OCI-LY7 (cell line): ENCODE data around the gene OR2V1. TPM values are rescaled to one million over a fixed set of nuclear protein-coding genes. Genes with fewer than 3 reads are reported as not detected.

Source experiments
- BruUV-seq: library from RNA; stranded (reverse); fragments of 400-500 nt; replicated peaks from 2 replicates; lab custom pipeline; 2021; lab: Mats Ljungman, UMichigan
- CTCF ChIA-PET: fragments of 300-600 bp; sonication (Branson Sonifier 250); formaldehyde crosslinking; loops from one replicate; lab custom pipeline; 2022; ENCODE audit warnings: antibody characterized with exemption; ENCODE audit not compliant: unreplicated experiment; lab: Charles Lee
- POLR2A ChIA-PET: fragments of 300-600 bp; sonication (Branson Sonifier 250); formaldehyde crosslinking; loops from one replicate; lab custom pipeline; 2022; ENCODE audit warnings: antibody characterized with exemption; lab: Charles Lee
- DNase-seq: peaks from one replicate; pipeline ENCODE4 v3.0.0-alpha.2; 2015; ENCODE audit warnings: low spot score
- H2AFZ ChIP-seq: fragments of 200-600 bp; sonication (generic), shearing (Covaris generic); 2 replicates; pipeline ENCODE4 v1.6.1; 2014; ENCODE audit warnings: mild to moderate bottlenecking, antibody characterized with exemption, low read length, moderate library complexity
- H3K27ac ChIP-seq: fragments of 200-600 bp; sonication (generic); 2 replicates; pipeline ENCODE4 v1.5.1; 2014; ENCODE audit warnings: mixed run types, low read depth, mild to moderate bottlenecking, moderate library complexity, low read length, inconsistent platforms; ENCODE audit not compliant: poor library complexity, severe bottlenecking
- H3K36me3 ChIP-seq: fragments of 200-600 bp; sonication (generic); 2 replicates; pipeline ENCODE4 v1.6.1; 2014; ENCODE audit warnings: mild to moderate bottlenecking, antibody characterized with exemption, low read length, moderate library complexity, mixed read lengths; ENCODE audit not compliant: insufficient read depth
- H3K4me1 ChIP-seq: fragments of 200-600 bp; sonication (generic); 2 replicates; pipeline ENCODE4 v1.5.1; 2014; ENCODE audit warnings: mild to moderate bottlenecking, low read length; ENCODE audit not compliant: insufficient read depth, poor library complexity, severe bottlenecking
- H3K4me2 ChIP-seq: fragments of 200-600 bp; sonication (generic); 2 replicates; pipeline ENCODE4 v1.6.1; 2014; ENCODE audit warnings: mild to moderate bottlenecking, low read length
- H3K4me3 ChIP-seq: fragments of 200-600 bp; sonication (generic); 2 replicates; pipeline ENCODE4 v1.5.1; 2014; ENCODE audit warnings: mild to moderate bottlenecking, low read depth, low read length; ENCODE audit not compliant: poor library complexity, severe bottlenecking
- H3K79me2 ChIP-seq: fragments of 200-600 bp; sonication (generic); 2 replicates; pipeline ENCODE4 v1.6.1; 2016; ENCODE audit warnings: low read depth, mild to moderate bottlenecking, low read length, moderate library complexity, mixed read lengths; ENCODE audit not compliant: insufficient read depth
- H3K9me2 ChIP-seq: fragments of 200-600 bp; sonication (generic); 2 replicates; pipeline ENCODE4 v1.6.1; 2016; ENCODE audit warnings: mild to moderate bottlenecking, low read length, mixed read lengths; ENCODE audit not compliant: insufficient read depth
- H3K9me3 ChIP-seq: fragments of 200-600 bp; sonication (generic); 2 replicates; pipeline ENCODE4 v1.6.1; 2014; ENCODE audit warnings: mild to moderate bottlenecking, mixed run types, low read length, mixed read lengths
- H4K20me1 ChIP-seq: fragments of 200-600 bp; sonication (generic); 2 replicates; pipeline ENCODE4 v1.6.1; 2014; ENCODE audit warnings: mild to moderate bottlenecking, antibody characterized with exemption, low read length, moderate library complexity, mixed read lengths; ENCODE audit not compliant: insufficient read depth
- EZH2phosphoT487 ChIP-seq: fragments of 200-600 bp; sonication (generic); IDR thresholded peaks from 2 replicates; pipeline ENCODE4 v1.6.1; 2018; ENCODE audit warnings: low read depth, borderline replicate concordance, mild to moderate bottlenecking, mixed run types, antibody characterized with exemption, low read length, moderate library complexity, mixed read lengths
- intact Hi-C: fragments of 100-400 bp; cut with micrococcal nuclease; formaldehyde crosslinking; loops from one replicate; pipeline ENCODE4 v1.10.0; 2022; ENCODE audit not compliant: unreplicated experiment
- total RNA-seq, 2 experiments: library from RNA; depleted of rRNA in 1 of 2; stranded (reverse); fragments of >200 nt in 1 of 2; shearing (Covaris generic) in 1 of 2; gene quantifications; 2 replicates each; pipeline ENCODE4 v1.2.3, GENCODE V29; 2014 to 2022
- TF ChIP-seq, protein P1 (sequence below): fragments of 200-600 bp; sonication (generic); conservative IDR thresholded peaks from 2 replicates; pipeline ENCODE4 v1.5.1; 2014; ENCODE audit warnings: mild to moderate bottlenecking, antibody characterized with exemption, low read length, moderate library complexity, mixed read lengths

Gene OR2V1
- total RNA-seq, 2 experiments from 2014 or later, result not detected

DNA sequence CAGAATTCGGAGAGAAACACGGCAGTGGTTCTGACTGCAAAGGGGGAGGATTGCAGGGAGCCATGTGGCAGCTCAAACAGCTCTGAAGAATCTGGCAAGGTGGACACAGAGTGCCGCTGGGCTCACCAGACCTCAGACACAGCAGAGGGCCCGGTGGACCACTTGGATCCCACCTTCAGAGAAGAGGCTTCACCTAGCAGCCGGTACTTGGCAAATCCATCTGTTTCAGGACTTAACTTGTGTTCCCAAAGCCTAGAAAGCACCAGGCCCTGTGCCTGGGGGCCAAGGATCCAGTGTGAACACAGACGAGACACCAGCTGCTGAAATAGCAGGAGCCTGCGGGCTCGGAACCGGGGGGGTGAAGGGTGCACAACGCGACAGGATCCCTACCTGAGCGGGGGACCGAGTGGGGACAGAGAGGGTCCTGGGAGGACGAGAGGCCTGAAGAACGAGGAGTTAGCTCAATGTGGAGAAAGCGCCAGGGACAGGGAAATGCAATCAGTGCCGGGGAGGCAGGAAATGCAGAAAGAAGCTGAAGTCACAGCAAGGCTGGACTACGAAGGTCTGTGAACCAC, 46.3 kb downstream of the OR2V1 start:
- intact Hi-C loops, result no loop called here
- TF ChIP-seq, protein P1, sequence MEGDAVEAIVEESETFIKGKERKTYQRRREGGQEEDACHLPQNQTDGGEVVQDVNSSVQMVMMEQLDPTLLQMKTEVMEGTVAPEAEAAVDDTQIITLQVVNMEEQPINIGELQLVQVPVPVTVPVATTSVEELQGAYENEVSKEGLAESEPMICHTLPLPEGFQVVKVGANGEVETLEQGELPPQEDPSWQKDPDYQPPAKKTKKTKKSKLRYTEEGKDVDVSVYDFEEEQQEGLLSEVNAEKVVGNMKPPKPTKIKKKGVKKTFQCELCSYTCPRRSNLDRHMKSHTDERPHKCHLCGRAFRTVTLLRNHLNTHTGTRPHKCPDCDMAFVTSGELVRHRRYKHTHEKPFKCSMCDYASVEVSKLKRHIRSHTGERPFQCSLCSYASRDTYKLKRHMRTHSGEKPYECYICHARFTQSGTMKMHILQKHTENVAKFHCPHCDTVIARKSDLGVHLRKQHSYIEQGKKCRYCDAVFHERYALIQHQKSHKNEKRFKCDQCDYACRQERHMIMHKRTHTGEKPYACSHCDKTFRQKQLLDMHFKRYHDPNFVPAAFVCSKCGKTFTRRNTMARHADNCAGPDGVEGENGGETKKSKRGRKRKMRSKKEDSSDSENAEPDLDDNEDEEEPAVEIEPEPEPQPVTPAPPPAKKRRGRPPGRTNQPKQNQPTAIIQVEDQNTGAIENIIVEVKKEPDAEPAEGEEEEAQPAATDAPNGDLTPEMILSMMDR, result no peak
- TF ChIP-seq EZH2phosphoT487, result no peak
- Histone ChIP-seq H3K4me3 (no peak overlapping the region), H3K4me2 (no peak overlapping the region), H2AFZ (no peak overlapping the region), H3K9me3 (0 out of 2 replicates have a peak, but pooled peaks cover 5% of the 10 kb centered on the region), H3K79me2 (no peaks in the 10 kb centered on the region), H3K36me3 (no peaks in the 10 kb centered on the region), H3K4me1 (no peaks in the 10 kb centered on the region), H4K20me1 (no peaks in the 10 kb centered on the region), H3K27ac (no peak overlapping the region), H3K9me2 (no peaks in the 10 kb centered on the region)
- POLR2A ChIA-PET, result no interaction called here
- no TSS peak for BruUV-seq
- CTCF ChIA-PET, result no interaction called here
- DNase-seq, result no peak

DNA sequence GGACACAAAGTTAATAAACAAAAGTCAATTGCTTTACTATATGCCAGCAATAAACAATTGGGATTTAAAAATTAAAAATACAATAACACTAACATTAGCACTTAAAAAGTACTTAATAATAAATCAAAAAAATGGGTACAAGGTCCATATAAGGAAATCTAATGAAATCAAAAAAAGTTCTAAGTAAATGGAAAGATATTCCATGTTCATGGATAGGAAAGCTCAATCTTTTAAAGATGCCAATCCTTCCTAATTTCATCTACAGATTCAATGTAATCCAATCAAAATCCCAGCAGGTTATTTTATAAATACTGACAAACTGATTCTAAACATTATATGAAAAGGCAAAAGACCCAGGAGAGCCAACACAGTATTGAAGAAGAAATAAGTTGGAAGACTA, 49.0 kb downstream of the OR2V1 start:
- TF ChIP-seq EZH2phosphoT487, result no peak
- TF ChIP-seq, protein P1, result no peak
- no peaks in the 10 kb centered on the region for H3K9me2 ChIP-seq
- CTCF ChIA-PET, result no interaction called here
- intact Hi-C loops, result no loop called here
- H3K79me2 ChIP-seq, result no peaks in the 10 kb centered on the region
- H3K36me3 ChIP-seq, result no peaks in the 10 kb centered on the region
- no peak overlapping the region for H3K4me3 ChIP-seq
- POLR2A ChIA-PET, result interaction anchor here (0.6 to 0.8 kb wide), 3 partner anchors 16 to 67 kb away, joined by 3 read pairs; no protein-coding TSS in a partner anchor
- H4K20me1 ChIP-seq, result no peaks in the 10 kb centered on the region
- H3K4me1 ChIP-seq, result no peaks in the 10 kb centered on the region
- no TSS peak for BruUV-seq
- no peak overlapping the region for H3K27ac ChIP-seq
- H3K4me2 ChIP-seq, result no peak overlapping the region
- 0 out of 2 replicates have a peak, but pooled peaks cover 2% of the 10 kb centered on the region for H3K9me3 ChIP-seq
- DNase-seq, result no peak
- H2AFZ ChIP-seq, result no peak overlapping the region

DNA sequence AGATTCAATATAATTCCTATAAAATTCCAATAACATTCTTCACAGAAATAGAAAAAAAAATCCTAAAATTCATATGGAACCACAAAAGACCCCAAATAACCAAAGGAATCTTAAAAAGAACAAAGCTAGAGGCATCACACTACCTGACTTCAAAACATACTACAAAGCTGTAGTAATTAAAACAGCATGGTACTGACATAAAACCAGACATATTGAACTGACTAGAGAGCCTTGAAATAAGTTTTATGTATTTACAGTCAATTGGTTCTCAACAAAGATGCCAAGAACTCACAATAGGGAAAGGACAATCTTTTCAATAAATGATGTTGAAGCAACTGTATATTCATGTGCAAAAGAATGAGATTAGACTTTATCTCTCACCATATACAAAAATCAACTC, 54.0 kb downstream of the OR2V1 start:
- H3K9me3 ChIP-seq, result 0 out of 2 replicates have a peak, but pooled peaks cover 6% of the 10 kb centered on the region
- H3K4me2 ChIP-seq, result no peak overlapping the region
- no peaks in the 10 kb centered on the region for H3K4me1 ChIP-seq
- no peak overlapping the region for H3K4me3 ChIP-seq
- TF ChIP-seq, protein P1, result no peak
- TF ChIP-seq EZH2phosphoT487, result no peak
- no peak overlapping the region for H2AFZ ChIP-seq
- no peaks in the 10 kb centered on the region for H3K79me2 ChIP-seq
- H3K9me2 ChIP-seq, result no peaks in the 10 kb centered on the region
- no peaks in the 10 kb centered on the region for H4K20me1 ChIP-seq
- H3K27ac ChIP-seq, result no peak overlapping the region
- CTCF ChIA-PET, result no interaction called here
- POLR2A ChIA-PET, result no interaction called here
- intact Hi-C loops, result no loop called here
- no TSS peak for BruUV-seq
- no peak for DNase-seq
- no peaks in the 10 kb centered on the region for H3K36me3 ChIP-seq
